Measurements from ENCODE around the gene RNASE12.

The RNASE12 gene

GRCh38 chr14:20628063-20628854, 37.1 kb upstream of the RNASE12 start:
- H3K27ac ChIP-seq, result no peak overlapping the region
- TF ChIP-seq ZFX (IDR thresholded peaks at IDR 0.05) (no peak), CTCF (conservative IDR thresholded peaks at IDR 0.05) (no peak)

GRCh38 chr14:20627346-20628027, 36.3 kb upstream of the RNASE12 start:
- no peak overlapping the region for H3K27ac ChIP-seq
- no peak for TF ChIP-seq ZFX (IDR thresholded peaks at IDR 0.05)
- no peak for TF ChIP-seq CTCF (conservative IDR thresholded peaks at IDR 0.05)

GRCh38 chr14:20626274-20626673, 35.1 kb upstream of the RNASE12 start:
- H3K27ac ChIP-seq, result no peak overlapping the region
- TF ChIP-seq CTCF (conservative IDR thresholded peaks at IDR 0.05) (no peak), ZFX (IDR thresholded peaks at IDR 0.05) (no peak)

- no peak for TF ChIP-seq CTCF (conservative IDR thresholded peaks at IDR 0.05)
- TF ChIP-seq ZFX (IDR thresholded peaks at IDR 0.05), result no peak
- H3K27ac ChIP-seq, result no peak overlapping the region
Measured at GRCh38 chr14:20624495-20625070, 33.4 kb upstream of the RNASE12 start.

GRCh38 chr14:20623798-20624197, 32.6 kb upstream of the RNASE12 start:
- H3K27ac ChIP-seq, result no peak overlapping the region
- TF ChIP-seq CTCF (conservative IDR thresholded peaks at IDR 0.05) (no peak), ZFX (IDR thresholded peaks at IDR 0.05) (no peak)

- H3K27ac ChIP-seq, result no peak overlapping the region
- TF ChIP-seq ZFX (IDR thresholded peaks at IDR 0.05) (no peak), CTCF (conservative IDR thresholded peaks at IDR 0.05) (no peak)
Measured at GRCh38 chr14:20622816-20623291, 31.7 kb upstream of the RNASE12 start.
